ENCODE data around the gene PDE10A. TPM values are rescaled to one million over a fixed set of nuclear protein-coding genes. Genes with fewer than 3 reads are reported as not detected.

PDE10A gene
- total and polyA plus RNA-seq, 4 experiments from 2014 or later, result not detected

GRCh38 chr6:165660857-165661663, 2.0 kb downstream of the PDE10A start:
- H3K27ac Mint-ChIP-seq, result no peak overlapping the region
- no peak overlapping the region for H3K4me3 Mint-ChIP-seq
- POLR2A ChIA-PET (ENCODE audit: partially characterized antibody), result no interaction called here
- Histone ChIP-seq H3K4me1 (ENCODE audit: insufficient read depth, low read length) (no peaks in the 10 kb centered on the region), H3K4me3 (ENCODE audit: low read length in 2 of 2) (no peak overlapping the region), H3K36me3 (ENCODE audit: insufficient read depth, low read length) (no peaks in the 10 kb centered on the region), H3K27ac (ENCODE audit: low read depth, low read length) (no peak overlapping the region), H3K9me3 (ENCODE audit: control insufficient read depth in 1 of 2, low read length in 2 of 2) (no peaks in the 10 kb centered on the region), H3K27me3 (ENCODE audit: insufficient read depth, low read length) (peaks cover 4% of the 10 kb centered on the region)
- no peak for DNase-seq
- peaks cover 5 to 11% (median 9%) of the 10 kb centered on the region in 4 donors for H3K4me1 Mint-ChIP-seq
- H3K9me3 Mint-ChIP-seq, result peaks cover 0 to 4% (median 0%) of the 10 kb centered on the region in 8 donors
- intact Hi-C loops (cut with micrococcal nuclease), result no loop called here
- CTCF ChIA-PET (ENCODE audit: partially characterized antibody), result no interaction called here
- H3K27me3 Mint-ChIP-seq, result peaks cover 28 to 36% of the 10 kb centered on the region in 2 donors
- no peaks in the 10 kb centered on the region for H3K36me3 Mint-ChIP-seq

GRCh38 chr6:165659945-165660856, 2.8 kb downstream of the PDE10A start:
- Mint-ChIP-seq H3K4me1 (peaks cover 5 to 11% (median 9%) of the 10 kb centered on the region in 4 donors), H3K27me3 (peaks cover 25 to 33% of the 10 kb centered on the region in 2 donors), H3K4me3 (peak overlapping the region in 5 of 8 donors; percentile 36 to 70 (median 50)), H3K36me3 (no peaks in the 10 kb centered on the region), H3K9me3 (peaks cover 0 to 4% (median 0%) of the 10 kb centered on the region in 8 donors), H3K27ac (no peak overlapping the region)
- Histone ChIP-seq H3K4me1 (ENCODE audit: insufficient read depth, low read length) (no peaks in the 10 kb centered on the region), H3K9me3 (ENCODE audit: control insufficient read depth in 1 of 2, low read length in 2 of 2) (no peaks in the 10 kb centered on the region), H3K27ac (ENCODE audit: low read depth, low read length) (no peak overlapping the region), H3K36me3 (ENCODE audit: insufficient read depth, low read length) (no peaks in the 10 kb centered on the region), H3K4me3 (ENCODE audit: low read length in 2 of 2) (no peak overlapping the region), H3K27me3 (ENCODE audit: insufficient read depth, low read length) (peaks cover 2% of the 10 kb centered on the region)
- POLR2A ChIA-PET (ENCODE audit: partially characterized antibody), result no interaction called here
- CTCF ChIA-PET (ENCODE audit: partially characterized antibody), result no interaction called here
- DNase-seq, result no peak
- intact Hi-C loops (cut with micrococcal nuclease), result loop anchor here (1.0 kb wide), 1 partner anchor 10 kb away; no protein-coding TSS in a partner anchor

- H3K4me1 Mint-ChIP-seq, result peaks cover under 1 to 8% (median 5%) of the 10 kb centered on the region in 4 donors
- no peaks in the 10 kb centered on the region for H3K9me3 ChIP-seq (ENCODE audit: control insufficient read depth in 1 of 2, low read length in 2 of 2)
- no peaks in the 10 kb centered on the region for H3K4me1 ChIP-seq (ENCODE audit: insufficient read depth, low read length)
- no peaks in the 10 kb centered on the region for H3K9me3 Mint-ChIP-seq
- H3K27me3 ChIP-seq (ENCODE audit: insufficient read depth, low read length), result no peaks in the 10 kb centered on the region
- DNase-seq, result no peak
- peaks cover 10 to 18% of the 10 kb centered on the region in 2 donors for H3K27me3 Mint-ChIP-seq
- ChIA-PET POLR2A (ENCODE audit: partially characterized antibody) (no interaction called here), CTCF (ENCODE audit: partially characterized antibody) (no interaction called here)
- H3K36me3 ChIP-seq (ENCODE audit: insufficient read depth, low read length), result no peaks in the 10 kb centered on the region
- H3K4me3 ChIP-seq (ENCODE audit: low read length in 2 of 2), result no peak overlapping the region
- H3K27ac ChIP-seq (ENCODE audit: low read depth, low read length), result no peak overlapping the region
- no peak overlapping the region for H3K27ac Mint-ChIP-seq
- no peaks in the 10 kb centered on the region for H3K36me3 Mint-ChIP-seq
- intact Hi-C loops (cut with micrococcal nuclease), result loop anchor here (1.0 kb wide), 1 partner anchor 8 kb away; no protein-coding TSS in a partner anchor
- no peak overlapping the region for H3K4me3 Mint-ChIP-seq
Observed at GRCh38 chr6:165658395-165659058, 4.5 kb downstream of the PDE10A start.

GRCh38 chr6:165657325-165657680, 5.7 kb downstream of the PDE10A start:
- CTCF ChIA-PET (ENCODE audit: partially characterized antibody), result no interaction called here
- Histone ChIP-seq H3K27me3 (ENCODE audit: insufficient read depth, low read length) (no peaks in the 10 kb centered on the region), H3K9me3 (ENCODE audit: control insufficient read depth in 1 of 2, low read length in 2 of 2) (no peaks in the 10 kb centered on the region), H3K4me1 (ENCODE audit: insufficient read depth, low read length) (no peaks in the 10 kb centered on the region), H3K27ac (ENCODE audit: low read depth, low read length) (no peak overlapping the region), H3K4me3 (ENCODE audit: low read length in 2 of 2) (no peak overlapping the region), H3K36me3 (ENCODE audit: insufficient read depth, low read length) (no peaks in the 10 kb centered on the region)
- POLR2A ChIA-PET (ENCODE audit: partially characterized antibody), result no interaction called here
- Mint-ChIP-seq H3K36me3 (no peaks in the 10 kb centered on the region), H3K27me3 (peaks cover 10 to 15% of the 10 kb centered on the region in 2 donors), H3K27ac (no peak overlapping the region), H3K4me1 (peaks cover 0 to 6% (median 3%) of the 10 kb centered on the region in 4 donors), H3K9me3 (no peaks in the 10 kb centered on the region), H3K4me3 (no peak overlapping the region)
- no peak for DNase-seq
- intact Hi-C loops (cut with micrococcal nuclease), result no loop called here

GRCh38 chr6:165656581-165657324, 6.3 kb downstream of the PDE10A start:
- Mint-ChIP-seq H3K9me3 (no peaks in the 10 kb centered on the region), H3K27me3 (peaks cover 10 to 15% of the 10 kb centered on the region in 2 donors), H3K36me3 (no peaks in the 10 kb centered on the region), H3K4me1 (peaks cover 0 to 6% (median 3%) of the 10 kb centered on the region in 4 donors), H3K4me3 (no peak overlapping the region), H3K27ac (no peak overlapping the region)
- H3K9me3 ChIP-seq (ENCODE audit: control insufficient read depth in 1 of 2, low read length in 2 of 2), result no peaks in the 10 kb centered on the region
- POLR2A ChIA-PET (ENCODE audit: partially characterized antibody), result no interaction called here
- no peak for DNase-seq
- H3K27ac ChIP-seq (ENCODE audit: low read depth, low read length), result no peak overlapping the region
- CTCF ChIA-PET (ENCODE audit: partially characterized antibody), result no interaction called here
- no peak overlapping the region for H3K4me3 ChIP-seq (ENCODE audit: low read length in 2 of 2)
- H3K4me1 ChIP-seq (ENCODE audit: insufficient read depth, low read length), result no peaks in the 10 kb centered on the region
- no peaks in the 10 kb centered on the region for H3K27me3 ChIP-seq (ENCODE audit: insufficient read depth, low read length)
- intact Hi-C loops (cut with micrococcal nuclease), result no loop called here
- no peaks in the 10 kb centered on the region for H3K36me3 ChIP-seq (ENCODE audit: insufficient read depth, low read length)

GRCh38 chr6:165655191-165655590, 7.8 kb downstream of the PDE10A start:
- Histone ChIP-seq H3K9me3 (ENCODE audit: control insufficient read depth in 1 of 2, low read length in 2 of 2) (no peaks in the 10 kb centered on the region), H3K36me3 (ENCODE audit: insufficient read depth, low read length) (no peaks in the 10 kb centered on the region), H3K27ac (ENCODE audit: low read depth, low read length) (no peak overlapping the region), H3K4me1 (ENCODE audit: insufficient read depth, low read length) (no peaks in the 10 kb centered on the region), H3K27me3 (ENCODE audit: insufficient read depth, low read length) (no peaks in the 10 kb centered on the region), H3K4me3 (ENCODE audit: low read length in 2 of 2) (no peak overlapping the region)
- ChIA-PET POLR2A (ENCODE audit: partially characterized antibody) (no interaction called here), CTCF (ENCODE audit: partially characterized antibody) (no interaction called here)
- Mint-ChIP-seq H3K27ac (no peak overlapping the region), H3K27me3 (peaks cover 10 to 14% of the 10 kb centered on the region in 2 donors), H3K9me3 (peaks cover 0 to 3% (median 0%) of the 10 kb centered on the region in 8 donors), H3K36me3 (no peaks in the 10 kb centered on the region), H3K4me3 (no peak overlapping the region), H3K4me1 (peaks cover 0 to 6% (median 3%) of the 10 kb centered on the region in 4 donors)
- intact Hi-C loops (cut with micrococcal nuclease), result no loop called here
- DNase-seq, result no peak
